Large intestine (tissue), 3 donors: ENCODE measurements around the gene KCNT2. TPM values are rescaled to one million over a fixed set of nuclear protein-coding genes. Genes with fewer than 3 reads are reported as not detected.
A peak's percentile ranks its signal among the peaks of the same experiment; 100 is the strongest.

Experiments used
- DNase-seq, 2 donors: peaks; one replicate each; pipeline versions ENCODE4 v3.0.0 to v3.0.0-alpha.2; 2013
- H3K27ac ChIP-seq: one replicate; pipeline ENCODE4 v1.5.1; 2013; ENCODE audit warnings: low read length
- H3K27me3 ChIP-seq: 2 replicates; pipeline ENCODE4 v1.6.1; 2013; ENCODE audit warnings: low read length; ENCODE audit not compliant: control insufficient read depth, insufficient read depth
- H3K36me3 ChIP-seq: 2 replicates; pipeline ENCODE4 v1.6.1; 2013; ENCODE audit warnings: low read length; ENCODE audit not compliant: control insufficient read depth, insufficient read depth
- H3K4me1 ChIP-seq: one replicate; pipeline ENCODE4 v1.6.1; 2013; ENCODE audit warnings: low read length; ENCODE audit not compliant: control insufficient read depth, insufficient read depth
- H3K4me3 ChIP-seq: one replicate; pipeline ENCODE4 v1.5.1; 2013; ENCODE audit warnings: low read length
- H3K9me3 ChIP-seq: one replicate; pipeline ENCODE4 v1.6.1; 2013; ENCODE audit warnings: mild to moderate bottlenecking, low read depth, low read length, moderate library complexity; ENCODE audit not compliant: control insufficient read depth
- WGBS: methylation state at CpG from one replicate; pipeline ENCODE4 v1.1.5; 2013; ENCODE audit warnings: low lambda C conversion rate; ENCODE audit not compliant: insufficient coverage; 5-methylcytosine and 5-hydroxymethylcytosine counted together
- polyA plus RNA-seq: library from polyadenylated mRNA; unstranded; fragments of 120-200 nt; gene quantifications from one replicate; pipeline ENCODE4 v1.2.1, GENCODE V29; 2013

The KCNT2 gene
- polyA plus RNA-seq, 1 donor: 3.5 TPM

DNA sequence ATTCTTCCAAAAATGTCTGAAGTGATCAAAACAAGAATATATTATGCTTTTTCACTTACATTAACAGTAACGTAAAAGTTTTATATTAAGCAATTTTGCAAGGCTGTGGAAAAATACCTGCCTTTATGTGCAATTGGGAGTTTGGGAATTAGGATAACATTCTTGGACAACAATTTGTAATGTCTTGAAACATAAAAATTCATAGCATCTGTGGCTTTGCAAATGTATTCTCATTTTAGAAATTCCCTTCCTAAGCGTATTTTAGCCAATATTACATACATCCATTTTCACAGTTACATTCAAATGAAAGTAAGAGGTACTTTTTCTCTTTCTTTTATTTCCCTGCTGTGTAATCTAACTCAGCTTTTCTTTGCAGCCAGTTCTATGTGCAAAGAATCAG lies 30.2 kb upstream of the KCNT2 start:
- Histone ChIP-seq H3K27me3 (no peaks in the 10 kb centered on the region), H3K4me1 (no peaks in the 10 kb centered on the region), H3K4me3 (no peak overlapping the region), H3K27ac (no peak overlapping the region), H3K36me3 (no peaks in the 10 kb centered on the region), H3K9me3 (no peaks in the 10 kb centered on the region)
- 87% methylated on average over 2 of the region's 2 CpGs for WGBS
- DNase-seq: no peak

DNA sequence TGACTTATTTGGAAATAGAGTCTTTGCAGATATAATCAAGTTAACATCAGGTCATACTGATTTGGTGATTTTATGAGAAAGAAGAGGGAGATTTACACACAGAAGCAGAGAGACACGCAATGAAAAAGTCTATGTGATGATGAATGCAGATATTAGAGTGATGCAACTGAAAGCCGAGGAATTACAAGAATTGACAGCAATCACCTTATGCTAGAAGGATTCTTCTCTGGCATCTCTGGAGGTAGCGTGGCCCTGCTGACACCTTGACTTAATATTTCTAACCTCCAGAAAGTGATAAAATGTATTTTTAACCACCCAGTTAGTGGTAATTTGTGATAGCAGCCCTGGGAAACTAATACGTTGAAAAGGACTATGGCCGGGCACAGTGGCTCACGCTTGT lies 29.4 kb upstream of the KCNT2 start:
- Histone ChIP-seq H3K36me3 (no peaks in the 10 kb centered on the region), H3K27ac (no peak overlapping the region), H3K4me1 (no peaks in the 10 kb centered on the region), H3K27me3 (no peaks in the 10 kb centered on the region), H3K9me3 (no peaks in the 10 kb centered on the region), H3K4me3 (no peak overlapping the region)
- WGBS: 80% methylated on average over 1 of the region's 6 CpGs
- DNase-seq: no peak

DNA sequence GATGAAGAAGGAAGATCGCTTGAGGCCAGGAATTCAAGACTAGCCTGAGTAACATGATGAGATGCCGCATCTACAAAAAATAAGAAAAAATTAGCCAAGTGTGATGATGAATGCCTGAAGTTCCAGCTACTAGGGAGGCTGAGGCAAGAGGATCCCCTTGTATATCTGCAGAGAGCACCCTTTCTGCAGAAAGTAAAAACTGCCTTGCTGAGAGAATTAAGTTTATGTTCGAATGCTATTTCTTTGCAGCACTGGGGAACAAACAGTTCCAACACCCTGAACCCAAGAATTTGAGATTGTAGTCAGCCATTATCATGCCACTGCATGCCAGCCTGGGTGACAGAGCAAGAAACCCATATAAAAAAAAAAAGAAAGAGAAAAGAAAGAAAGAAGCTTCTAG lies 20.6 kb upstream of the KCNT2 start:
- H3K27ac ChIP-seq: no peak overlapping the region
- H3K36me3 ChIP-seq: no peaks in the 10 kb centered on the region
- no peak overlapping the region for H3K4me3 ChIP-seq
- no peaks in the 10 kb centered on the region for H3K27me3 ChIP-seq
- 82% methylated on average over 2 of the region's 3 CpGs for WGBS
- H3K9me3 ChIP-seq: no peaks in the 10 kb centered on the region
- DNase-seq: no peak
- H3K4me1 ChIP-seq: no peaks in the 10 kb centered on the region

GRCh38 chr1:196623079-196623478 lies 14.8 kb upstream of the KCNT2 start:
- Histone ChIP-seq H3K36me3 (no peaks in the 10 kb centered on the region), H3K27me3 (no peaks in the 10 kb centered on the region), H3K4me3 (no peak overlapping the region), H3K4me1 (no peaks in the 10 kb centered on the region), H3K9me3 (no peaks in the 10 kb centered on the region), H3K27ac (no peak overlapping the region)
- no peak for DNase-seq
- 100% methylated on average over 1 of the region's 1 CpG for WGBS

GRCh38 chr1:196619721-196620120 lies 11.5 kb upstream of the KCNT2 start:
- no peaks in the 10 kb centered on the region for H3K36me3 ChIP-seq
- no peaks in the 10 kb centered on the region for H3K4me1 ChIP-seq
- no peaks in the 10 kb centered on the region for H3K9me3 ChIP-seq
- H3K4me3 ChIP-seq: no peak overlapping the region
- no peaks in the 10 kb centered on the region for H3K27me3 ChIP-seq
- no peak overlapping the region for H3K27ac ChIP-seq
- no peak for DNase-seq
- no CpG with 5 or more reads among the region's 2 CpGs for WGBS

DNA sequence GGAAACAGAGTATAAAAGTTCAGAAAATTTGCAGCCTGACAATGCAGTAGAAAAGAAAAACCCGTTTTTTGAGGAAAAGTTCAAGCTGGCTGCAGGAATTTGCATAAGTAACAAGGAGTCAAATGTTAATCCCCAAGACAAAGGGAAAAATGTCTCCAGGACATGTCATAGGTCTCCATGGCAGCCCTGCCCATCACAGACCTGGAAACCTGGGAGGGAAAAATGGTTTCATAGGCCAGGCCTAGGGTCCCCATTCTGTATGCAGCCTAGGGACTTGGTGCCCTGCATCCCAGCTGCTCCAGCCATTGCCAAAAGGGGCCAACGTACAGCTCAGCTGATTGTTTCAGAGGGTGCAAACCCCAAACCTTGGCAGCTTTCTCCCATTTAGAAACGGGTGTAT lies 3.6 kb upstream of the KCNT2 start:
- 100% methylated on average over 1 of the region's 3 CpGs for WGBS
- H3K36me3 ChIP-seq: no peaks in the 10 kb centered on the region
- DNase-seq: no peak
- peaks cover 5% of the 10 kb centered on the region for H3K9me3 ChIP-seq
- peaks cover 18% of the 10 kb centered on the region for H3K27me3 ChIP-seq
- no peak overlapping the region for H3K27ac ChIP-seq
- no peaks in the 10 kb centered on the region for H3K4me1 ChIP-seq
- no peak overlapping the region for H3K4me3 ChIP-seq

GRCh38 chr1:196609370-196609737 lies 1.1 kb upstream of the KCNT2 start:
- Histone ChIP-seq H3K27me3 (peaks cover 18% of the 10 kb centered on the region), H3K27ac (peak overlapping the region; percentile 74), H3K4me1 (no peaks in the 10 kb centered on the region), H3K36me3 (no peaks in the 10 kb centered on the region), H3K9me3 (peaks cover 5% of the 10 kb centered on the region), H3K4me3 (peak overlapping the region; percentile 55)
- DNase-seq: no peak
- 23% methylated on average over 3 of the region's 10 CpGs for WGBS

DNA sequence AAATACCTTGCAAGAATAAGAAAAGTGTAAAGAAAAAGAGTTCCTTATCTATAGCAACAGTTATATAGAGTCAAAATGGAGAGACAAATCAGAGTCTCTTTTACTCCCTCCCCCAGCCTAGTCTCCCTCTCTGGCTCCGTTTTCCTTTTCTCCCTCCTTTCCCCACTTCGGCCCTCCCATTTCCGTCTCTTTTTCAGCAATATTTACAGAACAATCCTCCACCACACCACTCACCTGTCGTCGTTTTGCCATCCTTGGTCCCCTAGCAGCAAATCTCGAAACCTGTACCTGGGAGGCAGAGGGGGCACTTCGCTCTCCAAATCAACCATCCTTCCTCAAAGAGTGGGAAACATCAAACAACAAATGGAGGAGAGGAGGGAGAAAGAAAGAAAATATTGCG lies 259 bp downstream of the KCNT2 start:
- H3K4me1 ChIP-seq: no peaks in the 10 kb centered on the region
- 0% methylated on average over 3 of the region's 8 CpGs for WGBS
- H3K27me3 ChIP-seq: peaks cover 18% of the 10 kb centered on the region
- H3K36me3 ChIP-seq: no peaks in the 10 kb centered on the region
- no peak for DNase-seq
- H3K27ac ChIP-seq: peak overlapping the region; percentile 74
- peak overlapping the region; percentile 55 for H3K4me3 ChIP-seq
- peaks cover 5% of the 10 kb centered on the region for H3K9me3 ChIP-seq

- Histone ChIP-seq H3K4me3 (no peak overlapping the region), H3K27ac (no peak overlapping the region), H3K4me1 (no peaks in the 10 kb centered on the region), H3K9me3 (peaks cover 4% of the 10 kb centered on the region), H3K36me3 (no peaks in the 10 kb centered on the region), H3K27me3 (peaks cover 8% of the 10 kb centered on the region)
- no peak for DNase-seq
These were observed 4.6 kb downstream of the KCNT2 start for GRCh38 chr1:196603651-196604050.

DNA sequence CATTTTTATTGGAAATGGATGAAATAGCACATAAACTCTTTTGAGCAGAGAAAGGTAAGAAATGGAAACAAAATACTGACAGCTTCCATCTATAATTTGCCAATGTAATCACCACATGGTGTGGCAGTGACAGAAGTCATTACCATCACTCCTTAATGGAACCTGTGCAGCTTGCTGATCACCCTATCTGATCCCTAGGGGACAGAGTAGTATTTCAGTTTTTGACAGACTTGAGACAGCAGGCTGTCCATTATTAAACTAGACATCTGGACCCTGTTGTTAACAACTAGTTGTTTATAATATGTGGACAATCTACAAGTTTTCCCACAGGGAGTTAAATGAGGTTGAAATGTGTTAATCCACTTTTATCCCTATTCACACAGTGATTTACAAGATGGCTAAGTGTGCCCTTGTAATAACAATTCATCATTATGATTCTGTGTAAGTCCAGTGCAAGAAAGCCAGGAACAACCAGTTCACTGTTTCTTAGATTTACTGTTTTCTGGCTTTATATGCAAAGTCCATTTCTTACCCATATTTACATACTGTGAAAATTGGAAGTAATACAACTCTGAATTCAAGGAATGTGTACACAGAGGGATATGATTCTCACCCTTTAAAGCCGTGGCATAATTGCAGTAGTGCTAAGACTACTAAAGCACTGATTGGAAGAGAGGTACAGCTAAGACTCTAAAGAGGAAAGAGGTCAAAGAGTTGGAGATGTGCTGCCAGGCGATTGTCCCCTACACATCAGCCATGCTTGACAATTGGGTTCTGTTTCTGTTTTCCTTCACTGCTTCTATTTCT lies 9.1 kb downstream of the KCNT2 start:
- H3K9me3 ChIP-seq: no peaks in the 10 kb centered on the region
- H3K27ac ChIP-seq: no peak overlapping the region
- H3K36me3 ChIP-seq: no peaks in the 10 kb centered on the region
- H3K27me3 ChIP-seq: no peaks in the 10 kb centered on the region
- DNase-seq: no peak
- 40% methylated on average over 1 of the region's 2 CpGs for WGBS
- no peaks in the 10 kb centered on the region for H3K4me1 ChIP-seq
- no peak overlapping the region for H3K4me3 ChIP-seq

- Histone ChIP-seq H3K9me3 (no peaks in the 10 kb centered on the region), H3K27me3 (no peaks in the 10 kb centered on the region), H3K4me1 (no peaks in the 10 kb centered on the region), H3K4me3 (no peak overlapping the region), H3K36me3 (no peaks in the 10 kb centered on the region), H3K27ac (no peak overlapping the region)
- DNase-seq: no peak
- WGBS: 67% methylated on average over 1 of the region's 2 CpGs
These were observed 13.5 kb downstream of the KCNT2 start for GRCh38 chr1:196594700-196595099.
